Mucosa of descending colon (tissue), 3 donors: ENCODE data around the gene MPEG1. TPM values are rescaled to one million over a fixed set of nuclear protein-coding genes. Genes with fewer than 3 reads are reported as not detected.

Experiments
- total RNA-seq, 3 donors: library from RNA; stranded (reverse); fragmentation: NEBNext Ultra II Directional in 2 of 3; extraction: Animal tissue kit (Norgen Biotek cat#: 25700) in 2 of 3; gene quantifications; one replicate each; pipeline versions ENCODE4 v1.2.1 to v1.2.4, GENCODE V29; 2021 to 2023
- donor health status: DM: no; HTN: no; CAD: no; lungs with moderate emphysema.
- donor health status: DM: no; HTN: no; CAD: no.
- donor health status: DM: no; HTN: yes; CAD: no.

MPEG1 gene
- total RNA-seq, 3 donors from 2014 or later: 8.7 to 30.8 (median 21.9) TPM

Other genes with a start within 250 kb of the MPEG1 start
- gene GLYATL1B, start 126.6 kb downstream of the MPEG1 start, total RNA-seq: not detected
- gene FAM111B, start 105.7 kb downstream of the MPEG1 start, total RNA-seq: 1 to 10 TPM; 1.8 to 7.8 (median 2.5) TPM
- 10 to 100 TPM; 33.6 to 36.0 (median 35.6) TPM for gene FAM111A, start 70.1 kb downstream of the MPEG1 start, total RNA-seq
- gene DTX4, start 40.8 kb downstream of the MPEG1 start, total RNA-seq: 10 to 100 TPM; 37.4 to 95.7 (median 53.8) TPM
- not detected for gene OR5AN1, start 146.0 kb upstream of the MPEG1 start, total RNA-seq
- gene OR5A2, start 213.5 kb upstream of the MPEG1 start, total RNA-seq: not detected
- not detected for gene OR5A1, start 223.5 kb upstream of the MPEG1 start, total RNA-seq
- not detected for gene OR4D6, start 244.0 kb upstream of the MPEG1 start, total RNA-seq